Loucy (cell line): Measurements from ENCODE around the gene MOB1A.

Experiments
- H2AFZ ChIP-seq: fragments of 200-600 bp; sonication (generic); 2 replicates; pipeline ENCODE4 v1.6.0; 2016; ENCODE audit warnings: antibody characterized with exemption, mild to moderate bottlenecking, low read length, moderate library complexity
- H3F3A ChIP-seq: fragments of 200-600 bp; 2 replicates; pipeline ENCODE4 v1.6.0; 2016; ENCODE audit warnings: antibody characterized with exemption, low read depth, mild to moderate bottlenecking
- H3K27me3 ChIP-seq: fragments of 200-600 bp; sonication (generic); 2 replicates; pipeline ENCODE4 v1.6.1; 2014; ENCODE audit warnings: low read length, mild to moderate bottlenecking; ENCODE audit not compliant: insufficient read depth, poor library complexity, severe bottlenecking
- H3K36me3 ChIP-seq: fragments of 200-600 bp; sonication (generic); 2 replicates; pipeline ENCODE4 v1.6.1; 2016; ENCODE audit warnings: low read length; ENCODE audit not compliant: insufficient read depth
- H3K4me1 ChIP-seq: fragments of 200-600 bp; sonication (generic); 2 replicates; pipeline ENCODE4 v1.5.1; 2014; ENCODE audit warnings: low read length, mild to moderate bottlenecking; ENCODE audit not compliant: insufficient read depth, poor library complexity, severe bottlenecking
- H3K4me2 ChIP-seq: fragments of 200-600 bp; sonication (generic); 2 replicates; pipeline ENCODE4 v1.6.0; 2014; ENCODE audit warnings: antibody characterized with exemption, low read length, low read depth, mild to moderate bottlenecking; ENCODE audit not compliant: poor library complexity, severe bottlenecking
- H3K4me3 ChIP-seq: fragments of 200-600 bp; sonication (generic); 2 replicates; pipeline ENCODE4 v1.5.1; 2014; ENCODE audit warnings: low read length, mild to moderate bottlenecking, mixed read lengths; ENCODE audit not compliant: poor library complexity, severe bottlenecking
- H3K79me2 ChIP-seq: fragments of 200-600 bp; sonication (generic); 2 replicates; pipeline ENCODE4 v1.6.1; 2014; ENCODE audit warnings: low read length; ENCODE audit not compliant: insufficient read depth
- H3K9ac ChIP-seq: fragments of 200-600 bp; sonication (generic); 2 replicates; pipeline ENCODE4 v1.6.0; 2014; ENCODE audit warnings: mild to moderate bottlenecking, low read depth, low read length, moderate library complexity; ENCODE audit not compliant: poor library complexity, severe bottlenecking
- H3K9me2 ChIP-seq: fragments of 200-600 bp; sonication (generic); replicated peaks from 2 replicates; pipeline ENCODE4 v1.6.1; 2016; ENCODE audit warnings: low read depth, low read length, mixed read lengths
- H3K9me3 ChIP-seq: fragments of 200-600 bp; sonication (generic); 2 replicates; pipeline ENCODE4 v1.6.1; 2014; ENCODE audit warnings: mild to moderate bottlenecking, antibody characterized with exemption, low read length, low read depth; ENCODE audit not compliant: insufficient read depth
- H4K20me1 ChIP-seq: fragments of 200-600 bp; sonication (generic); 2 replicates; pipeline ENCODE4 v1.6.0; 2014; ENCODE audit warnings: antibody characterized with exemption, low read length, mild to moderate bottlenecking; ENCODE audit not compliant: insufficient read depth, poor library complexity, severe bottlenecking
- EZH2phosphoT487 ChIP-seq: fragments of 200-600 bp; IDR thresholded peaks from 2 replicates; pipeline ENCODE4 v1.6.1; 2018; ENCODE audit warnings: antibody characterized with exemption, mild to moderate bottlenecking, moderate library complexity, borderline replicate concordance
- TF ChIP-seq, protein P1 (sequence below): fragments of 200-600 bp; sonication (generic); conservative IDR thresholded peaks from 2 replicates; pipeline ENCODE4 v1.5.1; 2014; ENCODE audit warnings: mild to moderate bottlenecking, antibody characterized with exemption, low read length

MOB1A gene

DNA sequence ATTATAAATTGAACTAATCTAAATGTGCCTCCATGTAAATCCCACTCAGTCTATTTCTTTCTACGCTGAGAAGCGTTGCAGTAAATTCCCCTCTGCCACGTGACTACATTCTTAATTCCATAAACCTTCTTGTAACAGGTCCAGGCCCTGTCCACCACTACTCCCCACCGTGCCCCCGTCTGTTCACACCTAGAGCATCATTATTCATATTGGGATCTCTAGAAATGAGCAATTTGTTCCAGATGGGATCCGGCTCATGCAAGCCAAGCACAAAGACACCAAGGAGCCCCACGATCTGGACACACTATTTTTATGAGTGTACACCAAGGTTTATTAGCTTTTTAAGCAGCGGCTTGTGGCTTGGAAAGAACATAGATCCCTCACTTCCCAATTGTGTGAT, 69.1 kb downstream of the MOB1A start:
- Histone ChIP-seq H3K9me2 (no peaks in the 10 kb centered on the region), H4K20me1 (no peaks in the 10 kb centered on the region), H3K27me3 (no peaks in the 10 kb centered on the region), H3F3A (no peaks in the 10 kb centered on the region), H3K4me1 (no peaks in the 10 kb centered on the region), H3K79me2 (no peaks in the 10 kb centered on the region), H3K9me3 (no peaks in the 10 kb centered on the region), H2AFZ (no peak overlapping the region), H3K4me3 (no peak overlapping the region), H3K36me3 (peaks cover 5% of the 10 kb centered on the region; the same call in 1 of the 2 replicates), H3K9ac (no peak overlapping the region), H3K4me2 (no peak overlapping the region)
- TF ChIP-seq EZH2phosphoT487, result no peak
- TF ChIP-seq, protein P1, sequence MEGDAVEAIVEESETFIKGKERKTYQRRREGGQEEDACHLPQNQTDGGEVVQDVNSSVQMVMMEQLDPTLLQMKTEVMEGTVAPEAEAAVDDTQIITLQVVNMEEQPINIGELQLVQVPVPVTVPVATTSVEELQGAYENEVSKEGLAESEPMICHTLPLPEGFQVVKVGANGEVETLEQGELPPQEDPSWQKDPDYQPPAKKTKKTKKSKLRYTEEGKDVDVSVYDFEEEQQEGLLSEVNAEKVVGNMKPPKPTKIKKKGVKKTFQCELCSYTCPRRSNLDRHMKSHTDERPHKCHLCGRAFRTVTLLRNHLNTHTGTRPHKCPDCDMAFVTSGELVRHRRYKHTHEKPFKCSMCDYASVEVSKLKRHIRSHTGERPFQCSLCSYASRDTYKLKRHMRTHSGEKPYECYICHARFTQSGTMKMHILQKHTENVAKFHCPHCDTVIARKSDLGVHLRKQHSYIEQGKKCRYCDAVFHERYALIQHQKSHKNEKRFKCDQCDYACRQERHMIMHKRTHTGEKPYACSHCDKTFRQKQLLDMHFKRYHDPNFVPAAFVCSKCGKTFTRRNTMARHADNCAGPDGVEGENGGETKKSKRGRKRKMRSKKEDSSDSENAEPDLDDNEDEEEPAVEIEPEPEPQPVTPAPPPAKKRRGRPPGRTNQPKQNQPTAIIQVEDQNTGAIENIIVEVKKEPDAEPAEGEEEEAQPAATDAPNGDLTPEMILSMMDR, result no peak

- Histone ChIP-seq H3K4me2 (no peak overlapping the region), H4K20me1 (no peaks in the 10 kb centered on the region), H3K79me2 (no peaks in the 10 kb centered on the region), H3K9ac (no peak overlapping the region), H3K36me3 (peaks cover 30% of the 10 kb centered on the region; the same call in 1 of the 2 replicates), H3K9me3 (no peaks in the 10 kb centered on the region), H2AFZ (no peak overlapping the region), H3F3A (no peaks in the 10 kb centered on the region), H3K27me3 (no peaks in the 10 kb centered on the region), H3K4me1 (no peaks in the 10 kb centered on the region), H3K9me2 (no peaks in the 10 kb centered on the region), H3K4me3 (no peak overlapping the region)
- TF ChIP-seq, protein P1, result no peak
- no peak for TF ChIP-seq EZH2phosphoT487
Observed at GRCh38 chr2:74107071-74107470, 71.6 kb downstream of the MOB1A start.

DNA sequence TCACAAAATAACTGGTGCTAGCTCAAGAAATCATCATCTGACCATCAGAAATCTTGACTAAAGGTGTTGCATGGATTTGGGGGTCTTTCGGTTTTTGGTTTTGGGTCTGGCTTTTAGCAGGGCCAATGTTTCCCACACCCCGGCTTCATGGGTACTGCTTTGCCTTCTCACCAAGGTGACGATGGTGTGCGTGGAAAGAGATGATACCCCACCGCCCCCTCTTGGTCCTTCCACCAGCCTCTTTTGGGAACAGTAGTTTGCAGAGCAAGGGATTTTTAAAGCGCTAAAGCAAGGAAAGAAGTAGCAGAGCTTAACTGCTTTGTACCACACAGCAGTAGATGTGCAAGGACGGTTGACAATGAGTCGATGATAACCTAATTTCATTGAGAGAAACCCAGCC, 73.3 kb downstream of the MOB1A start:
- peaks cover 46% of the 10 kb centered on the region; the same call in 1 of the 2 replicates for H3K36me3 ChIP-seq
- H3K4me2 ChIP-seq, result no peak overlapping the region
- no peak overlapping the region for H2AFZ ChIP-seq
- no peak overlapping the region for H3K4me3 ChIP-seq
- no peaks in the 10 kb centered on the region for H3K9me2 ChIP-seq
- H3K9ac ChIP-seq, result no peak overlapping the region
- TF ChIP-seq EZH2phosphoT487, result no peak
- TF ChIP-seq, protein P1, result no peak
- no peaks in the 10 kb centered on the region for H3K79me2 ChIP-seq
- no peaks in the 10 kb centered on the region for H3K27me3 ChIP-seq
- H3K9me3 ChIP-seq, result no peaks in the 10 kb centered on the region
- H3K4me1 ChIP-seq, result no peaks in the 10 kb centered on the region
- H3F3A ChIP-seq, result no peaks in the 10 kb centered on the region
- H4K20me1 ChIP-seq, result no peaks in the 10 kb centered on the region
